HG02610 (cell line): ENCODE results near the gene ACAP3.
"Not testable (repeated sequence)": the region's sequence is repeated elsewhere in the genome, so short reads cannot be mapped to it uniquely, and the experiment has no call there.

Experiments used
- ATAC-seq: cut with Tn5 transposase; IDR thresholded peaks from one replicate; pipeline ENCODE4 v1.9.1; 2021; ENCODE audit warnings: mild to moderate bottlenecking, moderate library complexity; ENCODE audit not compliant: unreplicated experiment

Gene ACAP3

DNA sequence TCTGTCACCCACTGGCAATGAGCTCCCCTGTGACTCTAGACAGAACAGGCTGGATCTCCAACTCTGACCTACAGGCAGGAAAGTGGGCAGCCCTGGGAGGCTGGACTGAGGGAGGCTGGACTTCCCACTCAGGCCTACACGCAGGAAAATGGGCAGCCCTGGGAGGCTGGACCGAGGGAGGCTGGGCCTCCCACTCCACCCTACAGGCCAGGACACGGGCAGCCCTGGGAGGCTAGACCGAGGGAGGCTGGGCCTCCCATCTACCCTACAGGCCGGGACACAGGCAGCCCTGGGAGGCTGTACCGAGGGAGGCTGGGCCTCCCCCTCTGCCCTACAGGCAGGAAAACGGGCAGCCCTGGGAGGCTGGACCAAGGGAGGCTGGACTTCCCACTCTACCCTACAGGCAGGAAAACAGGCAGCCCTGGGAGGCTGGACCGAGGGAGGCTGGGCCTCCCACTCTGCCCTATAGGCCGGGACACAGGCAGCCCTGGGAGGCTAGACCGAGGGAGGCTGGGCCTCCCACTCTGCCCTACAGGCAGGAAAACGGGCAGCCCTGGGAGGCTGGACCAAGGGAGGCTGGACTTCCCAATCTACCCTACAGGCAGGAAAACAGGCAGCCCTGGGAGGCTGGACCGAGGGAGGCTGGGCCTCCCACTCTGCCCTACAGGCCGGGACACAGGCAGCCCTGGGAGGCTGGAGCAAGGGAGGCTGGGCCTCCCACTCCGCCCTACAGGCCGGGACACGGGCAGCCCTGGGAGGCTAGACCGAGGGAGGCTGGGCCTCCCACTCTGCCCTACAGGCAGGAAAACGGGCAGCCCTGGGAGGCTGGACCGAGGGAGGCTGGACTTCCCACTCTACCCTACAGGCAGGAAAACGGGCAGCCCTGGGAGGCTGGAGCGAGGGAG is 59.5 kb downstream of the ACAP3 start:
- not testable (repeated sequence) for ATAC-seq

DNA sequence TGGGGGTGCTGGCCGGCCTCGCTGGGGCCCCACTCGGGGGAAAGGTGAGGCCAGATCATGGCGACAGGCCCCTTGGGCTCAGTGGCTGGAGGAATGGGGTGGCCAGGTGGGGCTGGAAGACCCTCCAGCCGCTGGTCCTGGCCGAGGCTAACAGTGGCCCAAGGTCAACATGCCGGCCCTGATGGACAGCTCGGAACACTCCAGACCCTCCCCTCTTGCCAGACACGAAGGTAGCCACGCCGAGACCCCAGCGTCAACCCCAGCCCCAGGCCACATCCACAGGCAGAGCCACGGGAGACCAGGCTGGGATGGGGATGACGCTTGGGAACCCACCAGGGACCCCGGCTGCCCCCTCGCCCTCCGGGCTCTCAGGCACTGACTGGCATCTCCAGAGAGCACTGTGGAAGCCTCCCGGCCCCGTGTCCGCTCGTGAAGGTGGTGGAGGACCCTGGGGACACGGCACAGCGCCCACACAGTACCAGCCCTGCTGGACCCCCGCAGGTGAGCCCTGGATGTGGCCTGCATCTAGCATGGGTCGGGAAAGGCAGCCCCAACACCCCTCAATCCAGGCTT is 60.3 kb downstream of the ACAP3 start:
- ATAC-seq = no peak

DNA sequence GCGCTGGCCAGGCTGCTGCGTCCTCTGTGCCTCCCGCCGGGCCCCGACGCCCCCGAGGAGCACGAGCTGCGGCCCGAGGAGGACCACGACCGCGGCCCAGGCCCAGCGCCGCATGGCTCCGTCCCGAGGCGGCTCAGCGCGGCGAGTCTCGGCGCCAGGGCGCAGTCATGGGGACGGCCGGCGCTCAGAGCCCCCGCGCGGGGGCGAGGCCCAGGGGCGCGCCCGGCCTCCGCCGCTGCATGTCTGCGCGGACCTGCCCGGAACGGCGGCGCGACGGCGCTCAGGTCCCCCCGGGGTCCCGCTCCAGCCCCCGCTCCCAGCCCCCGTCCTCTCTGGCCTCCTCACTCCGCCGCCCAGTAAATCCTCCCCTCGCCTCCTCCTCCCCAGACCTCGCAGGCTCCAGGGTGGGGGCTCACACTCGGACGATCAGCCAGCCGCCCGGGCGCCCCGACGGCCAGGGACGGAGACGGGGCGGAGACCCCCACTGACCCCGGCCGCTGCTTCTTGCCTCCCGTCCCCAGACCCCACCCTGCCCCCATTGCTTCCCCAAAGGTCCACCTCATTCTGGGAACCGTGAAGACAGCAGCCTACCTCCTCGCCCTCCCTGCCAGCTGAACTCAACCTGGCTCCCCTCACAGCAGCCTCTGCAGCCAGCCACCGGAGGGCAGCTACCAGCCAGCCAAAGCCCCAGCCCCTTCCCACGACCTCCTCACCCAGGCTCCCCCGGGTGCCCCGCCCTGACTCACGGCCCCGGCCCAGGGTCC is 61.0 kb downstream of the ACAP3 start, which contains the start of gene C1QTNF12:
Gene C1QTNF12 (minus strand): TSS at position 146 of the 764 bp plus-strand sequence. CDS start 32 bp downstream, at position 114.
- no peak for ATAC-seq

DNA sequence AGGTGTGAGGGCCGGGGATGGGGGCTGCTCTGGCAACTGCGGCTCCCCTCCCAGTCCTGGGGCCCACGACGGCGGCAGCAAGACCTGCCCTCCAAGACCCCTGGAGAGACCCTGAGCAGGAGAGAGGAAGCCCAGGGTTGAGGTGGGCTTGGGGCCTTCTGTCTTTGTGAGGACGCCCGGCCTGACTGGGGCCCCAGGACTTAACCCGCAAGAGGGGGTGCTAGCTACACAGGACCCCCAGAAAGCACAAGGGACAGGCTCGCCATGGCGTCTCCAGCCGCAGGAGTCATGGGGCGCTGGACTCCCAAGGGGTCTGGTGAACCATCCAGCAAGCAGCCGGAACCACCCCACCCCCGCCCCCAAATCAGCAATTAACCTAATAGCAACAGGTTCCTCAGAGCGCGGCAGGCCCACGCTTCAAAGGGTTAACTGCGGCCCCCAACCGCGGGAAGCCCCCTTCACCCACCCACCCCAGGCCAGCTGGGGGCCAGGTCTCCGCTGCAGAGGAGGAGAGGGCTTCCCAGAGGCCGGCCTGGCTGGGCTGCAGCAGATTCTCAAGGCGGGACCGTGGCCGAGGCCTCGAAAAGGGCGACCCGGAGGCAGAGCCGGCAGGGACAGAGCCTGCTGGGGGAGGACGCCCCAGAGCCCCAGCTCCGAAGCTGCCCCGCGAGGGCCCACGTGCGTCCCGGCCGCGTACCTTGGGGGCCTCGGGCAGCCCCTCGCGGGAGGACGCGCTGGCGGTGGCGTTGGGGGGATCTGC is 61.7 kb downstream of the ACAP3 start:
- ATAC-seq = no peak

GRCh38 chr1:1245178-1245816 is 62.4 kb downstream of the ACAP3 start:
- no peak for ATAC-seq

GRCh38 chr1:1244192-1244811 is 63.4 kb downstream of the ACAP3 start:
- ATAC-seq = no peak

DNA sequence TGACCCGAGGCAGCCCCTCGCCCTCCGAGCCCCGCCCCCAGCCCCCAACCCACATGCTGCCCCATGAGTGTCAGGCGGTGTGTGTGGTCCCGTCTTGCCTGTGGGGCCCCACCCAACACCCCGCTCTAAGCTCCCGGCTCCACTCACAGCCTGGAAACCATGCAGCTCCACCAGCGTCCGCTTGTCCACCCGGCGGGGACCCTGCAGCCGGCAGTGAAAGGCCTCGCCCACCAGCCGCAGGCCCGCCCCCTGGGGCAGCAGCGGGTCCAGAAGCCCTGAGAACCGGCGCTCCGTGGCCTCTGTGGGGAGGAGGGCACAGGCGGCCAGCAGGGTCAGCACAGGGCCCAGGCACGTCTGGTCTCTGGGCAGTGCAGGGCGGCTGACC is 63.9 kb downstream of the ACAP3 start:
- no peak for ATAC-seq

GRCh38 chr1:1243266-1243660 is 64.5 kb downstream of the ACAP3 start:
- ATAC-seq = no peak

DNA sequence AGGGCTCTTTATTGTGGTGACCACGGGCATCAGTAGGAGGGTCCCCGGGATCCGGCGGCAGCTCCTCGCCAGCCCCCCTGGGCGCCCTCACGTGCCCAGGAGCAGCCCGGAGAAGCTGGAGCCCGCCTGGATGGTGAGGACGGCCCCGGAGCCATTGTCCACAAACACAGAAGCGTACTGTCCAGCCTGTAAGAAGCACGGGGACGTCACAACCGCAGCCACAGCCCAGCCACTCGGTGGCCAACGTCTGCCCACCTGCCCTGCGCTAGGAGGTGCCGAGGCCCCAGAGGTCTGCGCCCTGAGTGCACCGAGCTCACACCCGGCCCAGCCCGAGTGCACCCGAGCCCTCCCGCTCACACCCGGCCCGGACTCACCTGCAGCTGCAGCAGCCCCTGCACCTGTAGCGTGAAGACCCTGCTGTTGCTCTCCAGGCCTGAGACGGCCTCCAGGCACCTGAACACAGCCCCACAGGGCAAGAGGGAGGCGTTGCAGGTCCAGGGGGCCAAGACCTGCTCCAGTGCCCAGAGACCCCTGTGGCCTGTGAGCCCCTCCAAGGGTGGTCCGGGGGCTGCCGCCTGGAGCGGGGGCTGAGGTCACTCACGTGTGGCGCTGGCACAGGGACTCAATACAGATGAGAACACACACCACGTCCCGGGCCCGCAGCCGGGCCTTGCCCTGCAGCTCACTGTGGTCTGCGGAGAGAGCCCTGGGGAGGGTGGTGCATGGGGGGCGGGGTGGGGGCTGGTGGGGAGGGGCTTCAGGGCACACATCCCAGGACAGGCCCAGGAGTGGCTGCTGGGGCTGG is 65.1 kb downstream of the ACAP3 start:
- no peak for ATAC-seq
